Middle frontal gyrus (tissue), 1 donor: ENCODE results near the gene TRMU.

Experiments used
- DNase-seq: peaks from one replicate; pipeline ENCODE4 v3.0.0-alpha.2; 2015; ENCODE audit warnings: low spot score; ENCODE audit errors: extremely low spot score

TRMU gene

GRCh38 chr22:46336119-46337078 lies 885 bp downstream of the TRMU start:
- no peak for DNase-seq

- DNase-seq: no peak
Observed at GRCh38 chr22:46337870-46338269, 2.4 kb downstream of the TRMU start.

GRCh38 chr22:46338636-46339035 lies 3.1 kb downstream of the TRMU start:
- no peak for DNase-seq

GRCh38 chr22:46339956-46340355 lies 4.4 kb downstream of the TRMU start:
- no peak for DNase-seq

- DNase-seq: no peak
Observed at GRCh38 chr22:46340676-46341075, 5.2 kb downstream of the TRMU start.

- DNase-seq: no peak
Observed at GRCh38 chr22:46346680-46347405, 11.3 kb downstream of the TRMU start.

GRCh38 chr22:46347646-46348045 lies 12.1 kb downstream of the TRMU start:
- DNase-seq: no peak

GRCh38 chr22:46348099-46348695 lies 12.7 kb downstream of the TRMU start:
- DNase-seq: no peak

- no peak for DNase-seq
Observed at GRCh38 chr22:46349238-46349637, 13.7 kb downstream of the TRMU start.

GRCh38 chr22:46349681-46350080 lies 14.2 kb downstream of the TRMU start:
- DNase-seq: no peak

- no peak for DNase-seq
Observed at GRCh38 chr22:46350121-46350520, 14.6 kb downstream of the TRMU start.

GRCh38 chr22:46350646-46351045 lies 15.1 kb downstream of the TRMU start:
- DNase-seq: no peak

- DNase-seq: no peak
Observed at GRCh38 chr22:46351131-46351735, 15.7 kb downstream of the TRMU start.

- DNase-seq: no peak
Observed at GRCh38 chr22:46351767-46352166, 16.3 kb downstream of the TRMU start.

- no peak for DNase-seq
Observed at GRCh38 chr22:46352276-46352675, 16.8 kb downstream of the TRMU start.

- peak; percentile 25 for DNase-seq
Observed at GRCh38 chr22:46352691-46353386, 17.3 kb downstream of the TRMU start.

GRCh38 chr22:46353483-46354105 lies 18.1 kb downstream of the TRMU start:
- no peak for DNase-seq

- DNase-seq: no peak
Observed at GRCh38 chr22:46354176-46354992, 18.9 kb downstream of the TRMU start.

- DNase-seq: no peak
Observed at GRCh38 chr22:46354993-46355305, 19.4 kb downstream of the TRMU start.
